Neural progenitor cell (in vitro differentiated cells): ENCODE data around the gene CERS3. TPM values are rescaled to one million over a fixed set of nuclear protein-coding genes. Genes with fewer than 3 reads are reported as not detected.
A peak's percentile ranks its signal among the peaks of the same experiment; 100 is the strongest.

Experiments
- DNase-seq: peaks from one replicate; pipeline ENCODE4 v3.0.0-alpha.2; 2016; ENCODE audit warnings: low spot score
- H2AFZ ChIP-seq: fragments of 200-600 bp; sonication (generic); replicated peaks from 2 replicates; pipeline ENCODE4 v1.6.1; 2016; ENCODE audit warnings: antibody characterized with exemption
- H3F3A ChIP-seq: fragments of 200-600 bp; sonication (generic); 2 replicates; pipeline ENCODE4 v1.6.1; 2016; ENCODE audit warnings: antibody characterized with exemption, low read depth
- H3K27ac ChIP-seq: fragments of 200-600 bp; sonication (generic); 2 replicates; pipeline ENCODE4 v1.5.1; 2016; ENCODE audit warnings: mild to moderate bottlenecking
- H3K27me3 ChIP-seq: fragments of 200-600 bp; sonication (generic); 2 replicates; pipeline ENCODE4 v1.6.1; 2016; ENCODE audit warnings: mild to moderate bottlenecking, moderate library complexity
- H3K36me3 ChIP-seq: fragments of 200-600 bp; sonication (generic); 2 replicates; pipeline ENCODE4 v1.5.1; 2016
- H3K4me1 ChIP-seq: fragments of 200-600 bp; sonication (generic); 2 replicates; pipeline ENCODE4 v1.6.1; 2016; ENCODE audit warnings: mixed run types
- H3K4me2 ChIP-seq: fragments of 200-600 bp; sonication (generic); 2 replicates; pipeline ENCODE4 v1.6.1; 2016
- H3K4me3 ChIP-seq: fragments of 200-600 bp; sonication (generic); 2 replicates; pipeline ENCODE4 v1.5.1; 2016
- H3K79me2 ChIP-seq: fragments of 200-600 bp; sonication (generic); 2 replicates; pipeline ENCODE4 v1.6.1; 2016; ENCODE audit warnings: low read depth
- H3K9ac ChIP-seq: fragments of 200-600 bp; sonication (generic); 2 replicates; pipeline ENCODE4 v1.6.1; 2016
- H3K9me3 ChIP-seq: fragments of 200-600 bp; sonication (generic); 2 replicates; pipeline ENCODE4 v1.5.1; 2016; ENCODE audit warnings: low read depth
- H4K20me1 ChIP-seq: fragments of 200-600 bp; sonication (generic); 2 replicates; pipeline ENCODE4 v1.6.1; 2016; ENCODE audit warnings: low read depth
- H3K27ac Mint-ChIP-seq: 3 replicates; pipeline ENCODE4 v1.8.0; 2021; ENCODE audit warnings: mixed read lengths
- H3K27me3 Mint-ChIP-seq: 2 replicates; pipeline ENCODE4 v1.8.0; 2022; ENCODE audit warnings: low read depth, mild to moderate bottlenecking, inconsistent platforms, moderate library complexity, mixed read lengths; ENCODE audit not compliant: insufficient read depth
- H3K36me3 Mint-ChIP-seq: 3 replicates; pipeline ENCODE4 v1.8.0; 2021; ENCODE audit warnings: mixed read lengths
- H3K4me1 Mint-ChIP-seq: 3 replicates; pipeline ENCODE4 v1.8.0; 2021; ENCODE audit warnings: mixed read lengths
- H3K4me3 Mint-ChIP-seq: 3 replicates; pipeline ENCODE4 v1.8.0; 2021; ENCODE audit warnings: mild to moderate bottlenecking, moderate library complexity, mixed read lengths
- H3K9me3 Mint-ChIP-seq: 3 replicates; pipeline ENCODE4 v1.8.0; 2020; ENCODE audit warnings: mixed read lengths
- EZH2 ChIP-seq: fragments of 200-600 bp; sonication (generic); IDR thresholded peaks from 2 replicates; pipeline ENCODE4 v1.6.1; 2017; ENCODE audit warnings: antibody characterized with exemption, mild to moderate bottlenecking, moderate library complexity
- EZH2phosphoT487 ChIP-seq: fragments of 200-600 bp; sonication (generic); IDR thresholded peaks from 2 replicates; pipeline ENCODE4 v1.6.1; 2017; ENCODE audit warnings: antibody characterized with exemption
- total RNA-seq: library from RNA; depleted of rRNA; stranded (reverse); fragments of >200 nt; gene quantifications from 2 replicates; pipeline ENCODE4 v1.2.3, GENCODE V29; 2015; ENCODE audit warnings: low replicate concordance
- TF ChIP-seq, protein P1 (sequence below): fragments of 200-600 bp; sonication (generic); IDR thresholded peaks from 2 replicates; pipeline ENCODE4 v1.5.1; 2017; ENCODE audit warnings: antibody characterized with exemption, mild to moderate bottlenecking

The CERS3 gene
- total RNA-seq, 1 donor from 2014 or later: not detected

DNA sequence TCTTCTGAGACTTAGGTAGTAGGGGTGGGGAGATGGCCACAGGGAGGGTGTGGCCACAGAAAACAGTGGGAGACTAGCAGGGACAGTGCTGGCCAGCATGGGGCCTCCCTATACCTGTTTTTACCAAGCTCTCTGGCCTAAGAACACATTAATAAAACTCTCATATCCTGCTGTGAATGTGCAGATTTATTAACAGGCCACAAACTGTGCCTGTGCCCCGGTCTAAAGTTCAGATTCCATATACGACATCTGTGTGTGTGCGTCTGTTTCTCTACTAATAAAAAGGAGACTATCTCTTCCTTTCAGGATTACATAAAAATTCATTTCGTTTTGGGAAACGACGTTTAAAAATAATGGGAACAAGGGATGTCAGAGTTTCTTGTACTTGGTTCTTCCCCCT, 94.2 kb downstream of the CERS3 start:
- no peak overlapping the region for H3K27ac ChIP-seq
- peak overlapping the region; percentile 79 for H2AFZ ChIP-seq
- H3K4me3 ChIP-seq: no peak overlapping the region
- Mint-ChIP-seq H3K9me3 (peaks cover 2% of the 10 kb centered on the region), H3K4me3 (no peak overlapping the region), H3K4me1 (peaks cover 36% of the 10 kb centered on the region), H3K36me3 (no peaks in the 10 kb centered on the region), H3K27ac (no peak overlapping the region), H3K27me3 (peaks cover 3% of the 10 kb centered on the region)
- H3K36me3 ChIP-seq: no peaks in the 10 kb centered on the region
- no peak overlapping the region for H3K9ac ChIP-seq
- H3K79me2 ChIP-seq: no peaks in the 10 kb centered on the region
- no peaks in the 10 kb centered on the region for H4K20me1 ChIP-seq
- H3K4me2 ChIP-seq: no peak overlapping the region
- H3F3A ChIP-seq: no peaks in the 10 kb centered on the region
- no peak for TF ChIP-seq EZH2
- TF ChIP-seq, protein P1, sequence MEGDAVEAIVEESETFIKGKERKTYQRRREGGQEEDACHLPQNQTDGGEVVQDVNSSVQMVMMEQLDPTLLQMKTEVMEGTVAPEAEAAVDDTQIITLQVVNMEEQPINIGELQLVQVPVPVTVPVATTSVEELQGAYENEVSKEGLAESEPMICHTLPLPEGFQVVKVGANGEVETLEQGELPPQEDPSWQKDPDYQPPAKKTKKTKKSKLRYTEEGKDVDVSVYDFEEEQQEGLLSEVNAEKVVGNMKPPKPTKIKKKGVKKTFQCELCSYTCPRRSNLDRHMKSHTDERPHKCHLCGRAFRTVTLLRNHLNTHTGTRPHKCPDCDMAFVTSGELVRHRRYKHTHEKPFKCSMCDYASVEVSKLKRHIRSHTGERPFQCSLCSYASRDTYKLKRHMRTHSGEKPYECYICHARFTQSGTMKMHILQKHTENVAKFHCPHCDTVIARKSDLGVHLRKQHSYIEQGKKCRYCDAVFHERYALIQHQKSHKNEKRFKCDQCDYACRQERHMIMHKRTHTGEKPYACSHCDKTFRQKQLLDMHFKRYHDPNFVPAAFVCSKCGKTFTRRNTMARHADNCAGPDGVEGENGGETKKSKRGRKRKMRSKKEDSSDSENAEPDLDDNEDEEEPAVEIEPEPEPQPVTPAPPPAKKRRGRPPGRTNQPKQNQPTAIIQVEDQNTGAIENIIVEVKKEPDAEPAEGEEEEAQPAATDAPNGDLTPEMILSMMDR: no peak
- TF ChIP-seq EZH2phosphoT487: no peak
- H3K9me3 ChIP-seq: no peaks in the 10 kb centered on the region
- H3K27me3 ChIP-seq: no peaks in the 10 kb centered on the region
- H3K4me1 ChIP-seq: no peaks in the 10 kb centered on the region
- DNase-seq: no peak

DNA sequence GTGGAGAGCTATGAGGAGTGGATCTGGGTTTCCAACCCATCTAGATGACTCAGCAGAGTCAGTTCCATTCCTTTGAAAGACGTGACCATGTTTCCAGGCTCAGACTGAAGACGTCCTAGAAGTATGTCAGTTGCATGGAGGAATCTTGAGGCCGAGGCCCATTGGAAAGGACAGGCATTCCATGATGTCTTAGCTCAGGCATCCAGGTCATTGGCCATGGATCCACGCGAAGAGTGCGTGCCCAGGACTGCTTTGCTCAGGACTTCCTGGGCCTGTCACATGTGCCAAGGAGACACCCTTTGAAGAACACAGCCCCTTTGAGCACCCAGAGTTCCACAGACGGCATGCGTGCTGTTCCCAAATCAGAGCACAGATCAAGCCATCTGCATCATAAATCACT, 94.7 kb downstream of the CERS3 start:
- Histone ChIP-seq H3K9me3 (no peaks in the 10 kb centered on the region), H3K79me2 (no peaks in the 10 kb centered on the region), H3K36me3 (no peaks in the 10 kb centered on the region), H3K27me3 (no peaks in the 10 kb centered on the region), H3K4me1 (no peaks in the 10 kb centered on the region), H3K4me2 (no peak overlapping the region), H3F3A (no peaks in the 10 kb centered on the region), H3K4me3 (no peak overlapping the region), H2AFZ (no peak overlapping the region), H3K9ac (no peak overlapping the region), H3K27ac (no peak overlapping the region), H4K20me1 (no peaks in the 10 kb centered on the region)
- peaks cover 3% of the 10 kb centered on the region for H3K27me3 Mint-ChIP-seq
- no peaks in the 10 kb centered on the region for H3K36me3 Mint-ChIP-seq
- DNase-seq: no peak
- peaks cover 34% of the 10 kb centered on the region for H3K4me1 Mint-ChIP-seq
- TF ChIP-seq EZH2phosphoT487 (no peak), EZH2 (no peak)
- TF ChIP-seq, protein P1: no peak
- H3K9me3 Mint-ChIP-seq: peaks cover 2% of the 10 kb centered on the region
- no peak overlapping the region for H3K4me3 Mint-ChIP-seq
- no peak overlapping the region for H3K27ac Mint-ChIP-seq

DNA sequence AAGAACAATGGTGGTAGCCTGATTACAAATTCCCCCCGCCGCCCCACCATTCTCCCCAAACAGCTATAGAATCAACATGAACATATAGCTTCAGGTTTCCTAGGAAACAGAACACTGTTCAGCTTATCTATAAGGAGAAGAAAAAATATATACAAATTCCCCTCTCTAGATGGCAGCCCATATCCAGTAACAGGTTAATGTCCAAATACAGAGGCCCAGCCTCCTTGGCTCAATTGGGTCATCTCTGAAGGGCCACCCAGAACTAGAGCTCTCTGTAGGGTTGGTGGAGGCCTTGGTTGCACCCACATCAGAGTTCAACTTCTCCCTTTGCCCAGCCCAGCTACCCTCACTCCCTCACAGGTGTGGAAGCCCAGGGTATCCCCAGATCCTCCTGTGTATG, 95.4 kb downstream of the CERS3 start:
- no peaks in the 10 kb centered on the region for H3F3A ChIP-seq
- Mint-ChIP-seq H3K4me1 (peaks cover 32% of the 10 kb centered on the region), H3K27me3 (peaks cover 3% of the 10 kb centered on the region), H3K4me3 (no peak overlapping the region), H3K36me3 (no peaks in the 10 kb centered on the region), H3K27ac (peak overlapping the region; percentile 18), H3K9me3 (peaks cover 2% of the 10 kb centered on the region)
- no peaks in the 10 kb centered on the region for H3K27me3 ChIP-seq
- H3K36me3 ChIP-seq: no peaks in the 10 kb centered on the region
- no peak overlapping the region for H3K4me2 ChIP-seq
- no peak overlapping the region for H2AFZ ChIP-seq
- no peak overlapping the region for H3K27ac ChIP-seq
- TF ChIP-seq, protein P1: no peak
- TF ChIP-seq EZH2 (no peak), EZH2phosphoT487 (no peak)
- no peaks in the 10 kb centered on the region for H4K20me1 ChIP-seq
- no peak for DNase-seq
- no peaks in the 10 kb centered on the region for H3K4me1 ChIP-seq
- H3K9ac ChIP-seq: no peak overlapping the region
- H3K79me2 ChIP-seq: no peaks in the 10 kb centered on the region
- H3K9me3 ChIP-seq: no peaks in the 10 kb centered on the region
- no peak overlapping the region for H3K4me3 ChIP-seq

DNA sequence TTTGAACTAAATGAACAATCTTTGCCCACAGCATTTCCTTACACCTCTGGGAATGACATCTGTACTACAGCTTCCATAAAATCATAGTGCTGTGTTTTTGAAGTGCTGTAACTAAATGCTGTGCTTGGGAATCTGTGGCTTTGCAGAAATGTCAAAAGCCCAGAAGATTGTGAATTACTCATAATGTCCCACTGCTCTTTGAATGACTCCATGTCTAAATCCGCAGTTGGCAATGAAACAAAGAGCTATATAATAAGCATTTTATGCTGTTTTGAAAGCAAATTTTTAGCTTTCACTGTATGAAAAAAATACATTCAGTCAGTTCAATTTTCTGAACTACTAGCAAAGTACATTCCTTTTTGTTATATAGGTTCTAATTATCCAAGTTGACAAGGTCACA, 98.3 kb downstream of the CERS3 start:
- no peak overlapping the region for H3K27ac Mint-ChIP-seq
- H3K4me3 Mint-ChIP-seq: no peak overlapping the region

More for the DNA sequence above, 98.3 kb downstream of the CERS3 start:
- Histone ChIP-seq H3K27me3 (no peaks in the 10 kb centered on the region), H3K36me3 (no peaks in the 10 kb centered on the region), H3K4me2 (no peak overlapping the region), H3F3A (no peaks in the 10 kb centered on the region), H3K27ac (no peak overlapping the region), H4K20me1 (no peaks in the 10 kb centered on the region), H3K9ac (no peak overlapping the region), H3K4me3 (no peak overlapping the region), H2AFZ (no peak overlapping the region), H3K4me1 (no peaks in the 10 kb centered on the region), H3K9me3 (no peaks in the 10 kb centered on the region), H3K79me2 (no peaks in the 10 kb centered on the region)
- Mint-ChIP-seq H3K9me3 (peaks cover 5% of the 10 kb centered on the region), H3K27me3 (peaks cover 2% of the 10 kb centered on the region), H3K36me3 (no peaks in the 10 kb centered on the region), H3K4me1 (peaks cover 32% of the 10 kb centered on the region)
- TF ChIP-seq, protein P1: no peak
- TF ChIP-seq EZH2: no peak
- no peak for TF ChIP-seq EZH2phosphoT487
- no peak for DNase-seq
